Cerebellar cortex (tissue), 1 donor: ENCODE measurements around the gene PIK3R6.
"Not testable (repeated sequence)": the region's sequence is repeated elsewhere in the genome, so short reads cannot be mapped to it uniquely, and the experiment has no call there.

Experiments
- DNase-seq: peaks from one replicate; pipeline ENCODE4 v3.0.0-alpha.2; 2015; ENCODE audit warnings: low spot score

The PIK3R6 gene

DNA sequence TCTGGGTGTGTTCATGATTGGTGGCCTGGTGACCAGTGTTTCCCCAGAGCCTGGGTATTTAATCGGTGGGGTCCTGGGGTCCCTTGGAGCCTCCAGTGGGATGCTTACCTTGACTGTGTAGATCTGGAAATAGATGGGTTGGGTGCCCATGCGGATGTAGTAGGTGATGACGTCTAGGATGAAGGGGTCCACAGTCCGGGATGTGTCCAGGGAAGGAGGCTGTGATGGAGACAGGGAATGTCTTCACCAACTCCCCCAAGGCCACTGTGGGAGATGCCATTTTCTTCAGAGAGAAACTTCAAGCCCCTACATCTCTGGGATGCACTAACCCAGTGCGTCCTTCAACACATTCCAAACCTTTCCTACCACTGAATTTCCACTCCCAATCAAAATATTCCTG, 44.2 kb downstream of the PIK3R6 start:
- DNase-seq = no peak

DNA sequence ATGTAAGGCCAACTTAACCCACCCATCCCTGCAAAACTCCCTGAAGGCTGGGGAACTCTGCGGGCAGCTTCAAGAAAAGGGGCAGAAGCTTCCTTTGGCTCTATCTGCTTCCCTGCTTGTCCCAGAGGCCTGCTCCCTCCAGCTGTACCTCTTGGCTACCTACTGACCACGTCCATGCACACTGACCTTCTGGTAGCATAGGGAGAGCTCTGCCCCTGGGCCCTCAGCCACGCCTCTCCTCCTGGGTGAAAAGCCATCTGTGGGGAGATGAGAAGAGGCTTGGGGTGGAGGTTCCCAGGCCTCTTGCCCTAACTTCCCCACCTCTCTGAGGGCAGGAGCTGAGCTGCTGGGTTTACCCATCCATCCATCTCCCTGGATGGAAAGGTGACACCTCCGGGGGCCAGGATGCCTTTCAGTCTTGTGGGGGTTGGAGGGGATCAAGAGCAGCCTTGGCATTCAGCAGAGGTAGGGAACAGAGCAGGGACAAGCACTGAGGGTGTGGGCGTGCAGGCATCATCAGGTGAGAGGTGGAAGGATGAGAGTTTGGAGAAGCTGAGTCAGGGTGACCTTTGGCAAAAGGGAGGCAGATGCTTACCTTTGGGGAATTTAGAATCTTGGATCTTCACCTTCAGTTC, 45.0 kb downstream of the PIK3R6 start:
- DNase-seq = no peak

DNA sequence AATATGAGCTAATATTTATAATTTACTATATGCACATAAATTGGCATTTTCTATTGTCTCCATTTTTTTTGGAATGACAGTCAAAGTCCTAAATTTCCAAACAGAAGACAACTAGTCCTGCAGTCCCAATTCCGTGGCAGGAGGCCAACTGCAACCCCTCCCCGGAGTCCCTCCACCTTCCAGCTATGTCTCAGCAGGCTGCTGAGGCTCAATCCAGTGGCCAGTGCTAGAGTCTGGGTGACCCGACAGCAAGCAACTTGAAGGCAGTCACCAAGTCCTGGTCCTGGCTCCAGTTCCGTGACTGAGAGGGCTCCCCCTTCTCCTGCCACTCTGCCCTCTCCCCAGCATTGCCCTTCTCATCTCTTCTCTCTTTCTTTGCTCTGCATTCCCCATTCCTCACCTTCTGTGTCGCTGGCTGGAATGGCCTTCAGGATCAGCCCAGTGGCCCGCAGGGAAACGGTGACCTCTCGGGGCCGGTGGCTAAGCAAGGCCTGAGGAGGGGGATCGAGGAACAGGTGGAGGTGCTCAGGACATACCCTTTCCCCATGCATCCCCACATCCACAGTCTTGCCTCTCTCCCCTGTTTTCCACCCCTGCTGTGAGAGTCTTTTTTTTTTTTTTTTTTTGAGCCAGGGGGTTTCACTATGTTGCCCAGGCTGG, 45.9 kb downstream of the PIK3R6 start:
- DNase-seq = no peak

DNA sequence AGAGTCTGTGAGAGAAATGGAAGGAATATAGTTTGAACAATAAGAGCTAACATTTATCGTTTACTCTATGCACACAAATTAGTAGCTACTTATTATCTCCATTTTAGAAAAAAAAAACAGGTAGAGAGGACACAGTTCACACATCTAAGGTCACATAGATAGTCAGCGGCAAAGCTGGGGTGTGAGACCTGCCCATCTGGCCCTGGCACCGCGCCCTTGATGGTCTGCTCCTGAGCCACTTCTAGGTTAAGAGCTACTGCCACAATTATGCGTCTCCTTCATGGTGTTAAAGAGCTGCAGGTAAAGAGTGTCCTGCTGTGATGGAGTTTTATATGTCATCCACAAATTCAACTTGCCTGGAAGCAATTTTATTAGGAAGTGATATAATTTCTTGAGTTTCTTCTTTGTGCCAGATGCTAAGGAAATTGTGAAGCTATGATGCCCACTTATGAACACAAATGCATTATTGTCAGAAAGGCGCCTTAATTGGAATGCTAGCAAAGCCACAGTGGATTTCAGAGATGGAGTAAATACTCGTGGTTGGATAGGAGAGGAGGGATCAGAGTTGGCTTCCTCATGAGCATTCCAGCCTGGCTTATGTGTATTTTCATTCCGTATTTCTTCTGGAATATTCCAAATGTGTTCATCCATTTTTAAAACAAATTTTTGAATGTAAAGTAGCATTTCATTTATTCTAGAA, 47.0 kb downstream of the PIK3R6 start:
- DNase-seq = no peak

DNA sequence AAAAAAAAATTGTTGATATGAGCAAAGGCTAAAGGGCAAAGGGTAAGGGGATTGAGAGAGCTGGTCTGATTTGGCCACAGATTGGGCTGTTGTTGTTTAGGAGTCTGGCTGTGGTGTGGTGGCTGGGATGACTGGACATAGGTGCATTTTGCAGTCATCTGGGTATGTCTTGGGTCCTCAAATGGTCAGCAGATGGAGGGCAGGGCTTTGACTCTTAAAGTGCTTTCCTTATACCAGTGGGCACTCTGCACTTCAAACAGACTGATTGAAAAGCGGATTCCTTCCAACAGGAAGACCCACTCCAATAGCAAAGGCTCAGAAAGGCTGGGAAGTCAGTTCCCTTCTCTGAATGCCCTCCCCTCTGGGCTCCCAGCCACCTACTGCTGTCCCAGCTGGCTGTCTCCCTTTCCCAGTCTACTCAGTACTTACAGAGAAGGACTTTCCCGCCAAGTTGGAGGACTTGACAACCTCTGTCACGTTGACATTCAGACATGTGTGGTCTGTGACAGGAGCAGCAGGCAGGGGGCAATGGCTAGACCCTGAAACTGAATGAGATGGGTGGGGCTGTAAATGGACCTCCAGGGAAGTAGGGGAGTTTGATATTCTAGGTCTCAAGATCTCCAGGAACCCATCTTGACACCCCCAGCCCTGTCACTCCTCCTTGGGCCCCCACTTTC, 48.7 kb downstream of the PIK3R6 start:
- no peak for DNase-seq

DNA sequence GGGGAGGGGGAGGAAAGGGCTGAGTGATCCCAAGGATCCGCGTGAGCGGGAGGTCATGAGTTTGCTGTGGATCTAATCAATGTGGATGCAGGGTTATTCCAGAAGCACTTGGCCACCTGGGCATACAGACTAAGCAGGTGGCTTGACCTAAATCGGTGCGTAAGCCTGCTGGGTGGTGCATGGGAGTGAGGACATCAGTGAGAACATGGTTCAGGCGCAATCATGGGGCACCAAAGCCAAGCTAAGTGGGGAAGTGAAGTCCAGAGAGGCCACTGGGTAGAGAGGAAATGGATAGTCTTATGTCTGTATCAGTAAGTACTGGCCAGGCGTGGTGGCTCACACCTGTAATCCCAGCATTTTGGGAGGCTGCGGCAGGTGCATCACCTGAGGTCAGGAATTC, 49.4 kb downstream of the PIK3R6 start:
- DNase-seq = no peak

DNA sequence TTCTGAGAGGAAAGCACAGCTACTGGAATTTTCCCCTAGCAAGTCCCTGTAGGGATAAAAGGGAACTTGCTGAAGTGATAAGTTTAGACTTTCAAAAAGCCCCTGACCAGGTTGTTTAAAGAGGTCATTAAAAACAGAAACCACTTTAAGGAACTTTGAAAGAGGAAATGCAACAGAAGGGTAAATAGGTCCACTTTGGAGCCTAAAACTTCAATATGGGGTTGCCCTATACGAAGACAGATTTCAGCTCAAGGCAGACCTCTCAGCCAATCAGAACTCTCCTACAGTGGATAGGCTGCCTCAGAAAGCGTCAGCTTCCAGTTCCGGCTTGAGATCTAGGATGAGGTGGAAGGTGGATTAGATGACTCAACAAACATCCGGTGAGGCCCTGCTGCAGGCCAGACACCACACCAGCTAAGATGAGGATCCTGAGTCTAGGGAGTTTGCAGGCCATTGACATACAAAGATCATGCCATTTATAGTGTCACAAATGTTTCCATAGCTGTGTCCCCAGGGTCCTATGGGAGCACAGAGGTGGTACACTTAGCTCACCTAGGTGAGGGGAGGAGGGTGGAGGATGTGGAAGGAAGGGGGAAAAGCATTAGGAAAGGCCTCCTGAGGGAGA, 60.4 kb downstream of the PIK3R6 start:
- DNase-seq = no peak

DNA sequence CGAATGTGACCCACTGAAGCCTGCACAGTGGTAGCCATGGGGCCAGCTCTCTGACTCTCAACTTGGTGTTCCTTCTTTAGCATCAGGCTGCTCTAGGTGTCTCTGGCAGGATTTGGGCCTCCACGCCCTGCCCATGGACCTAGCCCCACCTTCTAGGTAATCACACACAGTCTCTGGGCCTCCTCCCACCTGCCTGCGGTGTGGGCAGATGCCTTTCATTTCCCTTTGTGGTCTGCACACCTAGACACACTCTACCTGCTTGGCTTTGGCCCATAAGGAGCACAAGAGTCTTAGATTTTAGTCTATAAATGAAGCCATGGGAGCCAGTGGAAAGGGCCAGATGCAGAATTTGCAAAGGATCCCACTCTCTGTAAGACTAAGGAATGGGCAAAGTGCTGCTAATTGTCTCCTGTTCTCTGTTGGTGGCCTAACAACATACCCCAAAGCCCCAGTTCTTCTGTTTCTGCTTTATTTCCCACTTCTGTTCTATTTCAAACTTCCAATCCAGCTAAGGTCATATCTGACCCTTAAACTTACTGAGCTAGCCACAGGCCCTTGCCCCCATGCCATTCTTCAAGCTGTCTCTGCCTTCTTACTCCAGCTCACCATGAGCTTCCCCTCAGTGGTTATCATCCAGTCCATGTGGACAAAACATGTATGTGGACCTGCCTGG, 61.1 kb downstream of the PIK3R6 start:
- DNase-seq = no peak

DNA sequence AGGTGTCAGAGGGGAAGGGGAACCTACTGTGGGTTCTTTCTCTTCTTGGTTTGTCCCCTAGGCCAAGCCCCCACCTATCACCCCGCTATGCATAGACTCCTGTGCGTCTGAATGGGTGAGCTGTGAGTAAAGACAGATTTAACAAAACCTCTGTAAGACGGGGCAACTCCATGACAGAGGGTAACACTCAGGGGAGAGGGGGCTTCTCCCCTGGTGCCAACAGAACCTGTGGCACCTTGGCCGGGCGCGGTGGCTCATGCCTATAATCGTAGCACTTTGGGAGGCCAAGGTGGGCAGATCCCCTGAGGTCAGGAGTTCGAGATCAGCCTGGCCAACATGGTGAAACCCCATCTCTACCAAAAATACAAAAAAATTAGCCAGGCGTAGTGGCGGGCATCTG, 62.1 kb downstream of the PIK3R6 start:
- not testable (repeated sequence) for DNase-seq

DNA sequence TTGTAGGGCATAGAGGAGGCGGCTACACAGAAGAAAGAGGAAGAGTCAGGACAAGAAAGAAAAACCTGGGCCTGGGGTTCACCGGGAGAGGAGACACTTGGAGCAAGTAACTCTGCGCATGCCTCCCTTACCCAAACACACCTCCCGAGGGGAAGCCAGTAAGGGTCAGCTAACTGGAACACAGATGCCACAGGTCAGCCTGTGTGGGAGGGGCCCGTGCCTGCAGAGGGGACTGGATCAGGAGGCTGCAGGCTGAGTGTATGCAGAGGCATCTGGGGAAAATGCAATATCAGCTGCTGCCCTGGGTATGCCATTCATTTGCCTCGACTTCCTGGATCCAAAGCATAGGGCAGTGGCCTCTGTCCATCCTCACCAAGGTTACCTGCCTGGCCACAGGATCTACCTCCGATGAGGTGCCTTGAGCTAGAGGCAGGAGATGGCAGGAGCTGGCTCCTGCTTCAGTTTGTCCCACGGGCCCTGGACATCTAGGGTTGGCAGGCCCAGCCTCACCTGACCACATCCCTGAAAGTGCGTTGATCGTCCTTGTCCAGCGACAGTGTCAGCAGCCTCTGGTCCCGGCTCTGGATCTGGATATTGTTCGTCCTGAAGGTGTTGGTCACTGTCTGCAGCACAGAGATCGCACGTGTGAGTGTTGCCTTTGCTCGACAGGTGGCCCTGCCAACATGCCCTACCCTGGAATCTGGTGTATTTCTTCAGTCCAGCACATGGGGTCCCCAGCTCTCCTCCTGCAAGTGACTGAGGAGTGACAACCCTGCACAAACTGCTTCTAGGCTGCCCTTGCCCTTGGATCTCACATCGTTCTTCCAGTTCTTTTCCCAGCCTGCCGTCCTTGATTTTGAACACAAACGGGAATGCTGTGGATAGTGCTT, 63.7 kb downstream of the PIK3R6 start:
- DNase-seq = no peak

DNA sequence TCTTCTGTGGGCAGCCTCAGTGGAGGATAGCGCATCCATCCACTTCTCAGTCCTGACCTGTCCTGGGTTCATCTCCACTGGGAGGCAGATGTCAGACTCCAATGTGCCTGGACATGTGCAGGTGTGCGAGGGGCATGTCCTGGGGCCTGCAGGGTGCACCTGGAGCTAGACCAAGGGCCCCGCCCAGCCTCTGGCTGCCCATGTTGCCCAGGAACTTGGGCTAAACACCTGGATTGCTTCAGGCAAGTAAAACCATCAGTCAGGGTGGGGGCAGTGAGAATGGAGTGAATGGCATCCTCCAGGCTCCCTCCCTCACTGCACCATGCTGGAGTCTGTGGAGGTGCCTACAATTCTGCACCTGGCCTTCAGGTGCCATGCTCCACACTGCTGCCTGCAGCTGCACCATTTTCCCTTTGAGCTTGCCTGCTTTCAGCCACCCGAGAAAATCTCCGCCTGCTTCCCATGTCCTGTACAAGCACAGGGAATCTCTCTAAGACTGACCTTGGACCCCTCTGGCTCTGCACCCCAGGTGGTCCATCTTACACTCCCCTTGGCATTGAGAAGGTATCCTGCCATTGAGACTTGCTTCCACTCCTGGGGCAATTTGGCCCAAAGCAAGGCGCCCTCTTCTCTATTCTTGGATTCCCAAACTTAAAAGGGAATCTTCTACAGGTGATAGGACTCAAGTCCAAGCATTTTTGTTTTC, 66.2 kb downstream of the PIK3R6 start:
- no peak for DNase-seq

DNA sequence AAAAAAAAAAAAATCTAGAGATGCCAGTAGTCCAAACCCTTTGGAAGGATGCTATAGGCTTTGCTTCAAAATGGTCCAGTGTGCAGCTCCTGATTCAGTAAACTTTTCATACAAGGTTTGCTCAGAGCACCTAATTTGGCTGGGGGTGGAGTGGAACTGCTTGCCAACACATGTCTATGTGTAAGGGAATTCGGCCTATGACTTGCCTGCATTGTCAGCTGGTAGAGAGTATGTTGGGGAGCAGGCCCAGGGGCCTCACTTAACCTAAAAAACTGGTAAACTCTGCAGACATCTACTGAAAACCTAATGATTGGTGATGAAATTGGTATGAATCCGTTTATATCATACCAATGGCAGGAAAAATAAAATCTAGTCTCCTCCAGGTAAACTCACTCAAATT, 66.8 kb downstream of the PIK3R6 start:
- DNase-seq = no peak

DNA sequence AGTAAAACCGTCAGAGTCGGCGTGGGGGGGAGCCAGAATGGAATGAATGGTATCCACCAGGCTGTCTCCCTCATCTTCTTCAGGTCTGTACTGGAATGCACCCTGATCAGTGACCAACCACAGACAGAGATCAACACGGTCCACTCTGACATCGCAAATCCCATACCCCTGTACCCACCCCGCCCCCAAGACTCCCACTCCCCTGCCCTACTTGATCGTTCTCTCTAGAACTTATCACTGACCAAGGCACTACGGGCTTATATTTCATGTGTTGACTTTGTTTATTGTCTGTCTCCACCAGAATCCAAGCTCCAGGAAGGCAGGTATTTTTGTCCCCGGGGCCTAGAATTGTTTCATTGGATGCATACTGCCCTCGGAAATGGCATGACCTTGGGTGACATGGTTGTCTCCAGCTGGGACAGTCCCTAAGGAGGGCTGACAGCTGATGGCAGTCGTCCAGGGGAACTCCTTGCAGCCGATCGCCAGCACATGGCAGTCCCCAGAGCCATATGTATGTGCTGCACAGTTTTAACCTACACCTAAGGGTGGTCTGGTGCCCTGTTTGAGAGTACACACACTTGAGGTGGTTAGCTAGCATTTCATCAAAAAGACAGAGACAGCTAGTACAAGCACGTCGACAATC, 67.8 kb downstream of the PIK3R6 start:
- DNase-seq = no peak

DNA sequence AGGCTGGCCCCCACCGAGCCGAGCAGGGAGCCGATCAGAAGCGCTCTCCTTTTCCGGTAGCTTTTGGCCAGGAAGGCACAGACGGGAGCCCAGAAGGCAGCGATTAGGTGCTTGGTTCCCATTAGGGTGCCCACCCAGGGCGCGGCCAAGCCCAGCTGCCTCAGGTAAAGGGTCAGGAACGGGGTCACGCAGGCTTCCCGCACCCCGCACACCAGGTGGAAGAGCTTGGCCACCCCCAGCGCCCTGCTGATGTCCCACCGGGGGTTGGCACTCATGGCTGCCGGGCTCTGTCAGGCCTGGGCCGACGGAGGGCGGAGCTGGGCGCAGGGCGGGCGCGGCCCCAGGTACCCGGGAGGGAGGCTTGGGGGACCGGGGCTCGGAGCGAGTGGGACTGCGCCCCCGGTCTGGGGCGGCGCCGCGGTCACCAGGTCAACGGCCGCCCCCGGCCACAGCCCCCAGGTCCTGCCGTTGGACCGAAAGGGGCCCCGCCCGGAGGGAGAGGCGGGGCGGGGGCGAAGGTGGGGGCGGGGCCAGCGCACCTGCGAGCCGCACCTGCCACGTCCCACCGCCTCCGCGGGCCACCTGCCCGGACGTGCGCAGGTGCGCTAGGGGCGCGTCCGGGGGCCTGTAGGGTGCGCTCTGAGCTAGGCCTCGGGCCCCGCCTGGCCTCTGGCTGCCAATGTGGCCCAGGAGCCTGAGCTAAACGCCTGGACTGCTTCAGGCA, 68.5 kb downstream of the PIK3R6 start, which contains the start of gene MFSD6L:
Gene MFSD6L, minus strand, starts transcription at position 520 of the 724 bp plus-strand sequence. Its CDS starts 245 bp downstream, at position 275.
- no peak for DNase-seq

DNA sequence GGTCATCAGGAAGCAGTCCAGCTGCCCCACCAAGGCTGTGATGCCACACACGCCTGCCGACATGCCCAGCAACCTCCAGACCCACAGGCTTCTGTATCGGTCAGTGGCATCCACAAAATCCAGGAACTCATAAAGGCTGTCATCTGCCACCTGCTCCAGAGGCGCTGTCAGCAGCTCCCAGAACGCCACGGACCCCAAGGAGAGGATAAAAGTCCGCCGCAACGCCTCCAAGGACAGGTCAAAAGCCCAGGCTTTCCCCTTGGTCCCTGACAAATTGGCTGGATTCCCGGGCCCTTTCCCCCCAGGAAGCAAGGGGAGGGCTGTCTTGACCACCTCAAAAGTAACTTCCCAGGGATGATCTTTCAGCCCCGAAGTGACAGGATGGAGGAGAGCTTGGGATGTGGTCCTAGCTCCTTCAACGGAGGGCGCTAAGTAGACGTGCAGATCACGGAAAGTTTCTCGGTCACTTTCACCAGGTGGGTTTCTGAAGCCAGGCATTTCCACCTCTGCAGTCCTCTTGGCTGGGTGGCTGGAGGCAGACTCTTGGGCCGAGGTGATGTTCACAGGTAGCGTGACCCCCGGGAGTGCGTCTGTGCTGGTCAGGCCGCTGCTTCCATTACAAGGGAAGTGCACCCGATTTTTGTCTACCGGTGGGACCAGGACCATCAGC, 69.2 kb downstream of the PIK3R6 start:
- DNase-seq = no peak

DNA sequence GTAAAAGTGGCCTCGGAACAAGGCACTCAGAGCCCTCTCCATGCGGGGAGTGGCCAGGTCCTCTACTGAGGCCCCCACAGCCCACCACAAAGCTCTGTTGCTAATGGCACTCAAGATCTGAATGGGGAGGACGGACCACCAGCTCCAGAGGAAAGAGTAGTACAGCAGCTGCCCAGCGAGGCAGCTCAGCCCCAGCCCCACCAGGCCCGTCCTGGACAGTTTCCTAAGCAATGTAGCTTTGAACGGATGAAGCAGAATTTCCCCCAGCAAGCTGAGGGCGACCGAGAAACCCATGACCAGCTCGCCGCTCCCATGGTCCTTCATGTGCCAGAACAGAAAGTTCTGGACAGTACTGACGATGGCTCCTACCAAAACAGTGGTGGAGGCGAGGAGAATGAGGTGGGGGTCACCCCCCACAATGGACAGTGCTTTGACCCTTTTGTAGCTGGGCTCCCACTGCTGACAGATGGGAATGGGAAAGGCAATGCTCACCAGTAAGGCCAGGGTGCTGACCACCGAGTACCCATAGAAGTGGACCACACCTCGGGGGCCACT, 69.8 kb downstream of the PIK3R6 start:
- no peak for DNase-seq

DNA sequence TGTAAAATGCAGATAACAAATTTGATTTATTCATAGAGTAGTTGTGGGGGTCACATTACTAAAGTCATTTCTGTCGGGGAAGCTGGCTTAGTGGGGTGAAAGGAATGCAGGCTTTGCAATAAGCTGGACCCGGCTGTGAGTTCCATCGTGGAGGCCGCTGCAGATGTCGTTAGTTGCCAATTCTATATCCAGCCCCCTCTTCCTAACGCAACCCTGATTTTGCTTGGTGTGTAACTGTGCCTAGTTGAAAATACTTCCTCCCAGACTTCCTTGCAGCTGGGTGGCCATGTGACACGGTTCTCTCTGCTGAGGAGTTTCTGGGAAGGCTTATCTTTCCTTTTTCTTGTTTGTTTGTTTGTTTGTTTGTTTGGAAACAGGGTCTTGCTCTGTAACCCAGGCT, 72.8 kb downstream of the PIK3R6 start:
- no peak for DNase-seq

DNA sequence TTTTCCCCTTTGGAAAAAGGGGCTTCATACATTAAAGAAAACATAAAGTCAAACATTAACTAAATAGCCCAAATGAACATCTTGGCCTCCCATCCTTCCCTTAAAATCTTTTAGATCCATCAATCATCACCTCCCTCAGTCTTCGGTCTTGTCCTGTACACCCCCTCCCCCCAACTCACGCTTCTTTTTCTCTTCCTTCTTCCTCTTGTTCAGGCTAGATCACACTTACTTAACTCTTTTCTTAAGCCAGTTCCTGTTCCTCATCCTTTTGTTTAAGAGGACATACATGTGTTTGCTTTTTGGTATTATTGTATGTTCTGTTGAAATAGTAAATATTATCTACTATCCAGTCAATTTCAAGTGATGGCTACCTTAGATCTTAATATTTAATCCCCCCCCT, 73.8 kb downstream of the PIK3R6 start:
- no peak for DNase-seq
